WTC11 (cell line): ENCODE measurements around the gene TPT1. TPM values are rescaled to one million over a fixed set of nuclear protein-coding genes. Genes with fewer than 3 reads are reported as not detected.

Experiments
- ATAC-seq: fragments of 200-7000 bp; cut with Tn5 transposase; 2 replicates; pipeline ENCODE4 v1.10.0; 2021; ENCODE audit warnings: mild to moderate bottlenecking, moderate library complexity
- CTCF ChIA-PET: fragments of 300-600 bp; sonication (Branson Sonifier 250); formaldehyde crosslinking; loops from one replicate; lab custom pipeline; 2021; ENCODE audit warnings: antibody characterized with exemption; lab: Charles Lee
- POLR2A ChIA-PET: fragments of 350-600 bp; sonication (Branson Sonifier 250); formaldehyde crosslinking; loops from one replicate; lab custom pipeline; 2021; ENCODE audit warnings: antibody characterized with exemption; lab: Charles Lee
- DNase-seq: peaks from one replicate; pipeline ENCODE4 v3.0.0; 2021; ENCODE audit warnings: low spot score
- H3K27ac Mint-ChIP-seq: 2 replicates; pipeline ENCODE4 v1.8.0; 2021; ENCODE audit warnings: mixed read lengths
- H3K27me3 Mint-ChIP-seq: 2 replicates; pipeline ENCODE4 v1.8.0; 2021; ENCODE audit warnings: low read depth, mild to moderate bottlenecking, moderate library complexity, mixed read lengths
- H3K36me3 Mint-ChIP-seq: 2 replicates; pipeline ENCODE4 v1.8.0; 2021; ENCODE audit warnings: mixed read lengths
- H3K4me1 Mint-ChIP-seq: 2 replicates; pipeline ENCODE4 v1.8.0; 2022; ENCODE audit warnings: mixed read lengths
- H3K4me3 Mint-ChIP-seq: 2 replicates; pipeline ENCODE4 v1.8.0; 2021; ENCODE audit warnings: mild to moderate bottlenecking, moderate library complexity, mixed read lengths
- H3K9me3 Mint-ChIP-seq: 2 replicates; pipeline ENCODE4 v1.8.0; 2021; ENCODE audit warnings: mixed read lengths
- CBFB ChIP-seq: sonication (generic); formaldehyde crosslinking; IDR thresholded peaks from 2 replicates; pipeline ENCODE4 v1.8.1; 2022; ENCODE audit warnings: mild to moderate bottlenecking, low read depth, missing genetic modification reagents
- CREM ChIP-seq: sonication (generic); formaldehyde crosslinking; IDR thresholded peaks from 2 replicates; pipeline ENCODE4 v1.8.1; 2022; ENCODE audit warnings: mild to moderate bottlenecking, missing genetic modification reagents, moderate library complexity
- ELF4 ChIP-seq: sonication (generic); formaldehyde crosslinking; IDR thresholded peaks from 2 replicates; pipeline ENCODE4 v1.8.1; 2022; ENCODE audit warnings: low read depth, mild to moderate bottlenecking, moderate library complexity, missing genetic modification reagents
- FOXP1 ChIP-seq: sonication (generic); formaldehyde crosslinking; IDR thresholded peaks from 2 replicates; pipeline ENCODE4 v1.8.0; 2022; ENCODE audit warnings: missing genetic modification reagents, mild to moderate bottlenecking, moderate library complexity, borderline replicate concordance
- GABPB1 ChIP-seq: sonication (generic); formaldehyde crosslinking; IDR thresholded peaks from 2 replicates; pipeline ENCODE4 v1.8.1; 2023; ENCODE audit warnings: mild to moderate bottlenecking, missing genetic modification reagents
- JAZF1 ChIP-seq: fragments of 250-450 bp; sonication (Bioruptor Pico); IDR thresholded peaks from 2 replicates; pipeline ENCODE4 v1.9.0; 2021; ENCODE audit warnings: moderate library complexity, mild to moderate bottlenecking, inconsistent platforms
- NFATC4 ChIP-seq: fragments of 250-450 bp; sonication (Bioruptor Pico); IDR thresholded peaks from 2 replicates; pipeline ENCODE4 v1.9.0; 2021; ENCODE audit warnings: mild to moderate bottlenecking
- NFE2L1 ChIP-seq: sonication (generic); formaldehyde crosslinking; IDR thresholded peaks from 2 replicates; pipeline ENCODE4 v1.8.1; 2023; ENCODE audit warnings: missing genetic modification reagents
- PRRX2 ChIP-seq: fragments of 250-450 bp; sonication (Bioruptor Pico); IDR thresholded peaks from 2 replicates; pipeline ENCODE4 v1.8.0; 2021; ENCODE audit warnings: mild to moderate bottlenecking
- SMAD4 ChIP-seq: sonication (generic); formaldehyde crosslinking; IDR thresholded peaks from 2 replicates; pipeline ENCODE4 v1.8.0; 2022; ENCODE audit warnings: mild to moderate bottlenecking, missing genetic modification reagents
- TCF7 ChIP-seq: sonication (generic); formaldehyde crosslinking; IDR thresholded peaks from 2 replicates; pipeline ENCODE4 v1.8.0; 2022; ENCODE audit warnings: mild to moderate bottlenecking, low read depth, missing genetic modification reagents, moderate library complexity
- ZNF263 ChIP-seq: sonication (generic); formaldehyde crosslinking; IDR thresholded peaks from 2 replicates; pipeline ENCODE4 v1.8.1; 2022; ENCODE audit warnings: low read depth, mild to moderate bottlenecking, moderate library complexity, missing genetic modification reagents
- ZNF416 ChIP-seq: fragments of 250-450 bp; sonication (Bioruptor Pico); IDR thresholded peaks from 2 replicates; pipeline ENCODE4 v1.9.0; 2021; ENCODE audit warnings: mild to moderate bottlenecking, inconsistent platforms
- total RNA-seq: library from RNA; stranded (reverse); gene quantifications from 3 replicates; pipeline ENCODE4 v1.2.3, GENCODE V29; 2021
- TF ChIP-seq, protein P1 (sequence below): fragments of 250-450 bp; sonication (Bioruptor Pico); IDR thresholded peaks from 2 replicates; pipeline ENCODE4 v1.9.0; 2021; ENCODE audit warnings: mild to moderate bottlenecking, borderline replicate concordance
- TF ChIP-seq, protein P2 (sequence below): sonication (generic); formaldehyde crosslinking; IDR thresholded peaks from 2 replicates; pipeline ENCODE4 v1.8.0; 2023; ENCODE audit warnings: mild to moderate bottlenecking, missing genetic modification reagents
- TF ChIP-seq, protein P3 (sequence below): fragments of 250-450 bp; sonication (Bioruptor Pico); IDR thresholded peaks from 2 replicates; pipeline ENCODE4 v1.9.0; 2021; ENCODE audit warnings: mild to moderate bottlenecking
- TF ChIP-seq, protein P4 (sequence below): sonication (generic); formaldehyde crosslinking; IDR thresholded peaks from 2 replicates; pipeline ENCODE4 v1.8.1; 2022; ENCODE audit warnings: missing genetic modification reagents, borderline replicate concordance
- TF ChIP-seq, protein P5 (sequence below): sonication (generic); formaldehyde crosslinking; IDR thresholded peaks from 2 replicates; pipeline ENCODE4 v1.8.1; 2023; ENCODE audit warnings: mild to moderate bottlenecking, missing genetic modification reagents, moderate library complexity
- TF ChIP-seq, protein P6 (sequence below): sonication (generic); formaldehyde crosslinking; IDR thresholded peaks from 2 replicates; pipeline ENCODE4 v1.8.1; 2023; ENCODE audit warnings: mild to moderate bottlenecking, missing genetic modification reagents
- TF ChIP-seq, protein P7 (sequence below): sonication (generic); formaldehyde crosslinking; IDR thresholded peaks from 2 replicates; pipeline ENCODE4 v1.8.0; 2023; ENCODE audit warnings: missing genetic modification reagents
- TF ChIP-seq, protein P8 (sequence below): sonication (generic); formaldehyde crosslinking; IDR thresholded peaks from 2 replicates; pipeline ENCODE4 v1.8.1; 2022; ENCODE audit warnings: low read depth, missing genetic modification reagents, borderline replicate concordance

TPT1 gene
- total RNA-seq, 1 experiment from 2014 or later, result 1,861 TPM

DNA sequence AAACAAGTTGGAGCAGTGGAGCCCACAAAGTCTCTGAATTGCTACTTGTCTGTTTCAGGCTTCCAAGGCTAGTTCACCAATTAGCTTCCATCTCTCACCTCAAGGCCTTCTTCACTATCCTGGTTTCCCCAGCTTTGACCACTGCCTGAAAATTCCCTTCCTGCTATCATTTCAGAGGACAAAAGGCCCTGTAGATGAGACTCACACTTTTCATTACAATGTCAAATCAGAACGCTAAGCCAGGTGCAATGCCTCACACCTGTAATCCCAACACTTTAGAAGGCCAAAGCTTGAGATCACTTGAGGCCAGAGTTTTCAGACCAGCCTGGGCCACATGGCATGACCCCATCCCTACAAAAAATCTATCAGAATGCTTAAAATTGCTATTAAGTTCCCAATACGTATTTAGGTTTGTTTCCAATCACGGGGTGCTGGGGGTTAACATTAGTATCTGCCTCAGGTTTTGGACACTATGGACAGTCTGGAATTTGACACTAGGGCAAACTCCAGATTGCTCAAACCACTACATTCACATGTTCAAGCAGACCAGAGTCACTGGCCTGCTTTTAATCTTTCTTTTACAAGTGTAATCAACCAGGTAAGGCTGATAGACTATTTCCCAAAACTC, 5.5 kb downstream of the TPT1 start:
- Mint-ChIP-seq H3K4me1 (peaks cover 62% of the 10 kb centered on the region), H3K4me3 (no peak overlapping the region), H3K27ac (peak overlapping the region; percentile 43), H3K27me3 (no peaks in the 10 kb centered on the region), H3K36me3 (peaks cover 51% of the 10 kb centered on the region), H3K9me3 (no peaks in the 10 kb centered on the region)
- no peak for DNase-seq
- ATAC-seq, result no peak
- ChIA-PET POLR2A (interaction anchor here (0.6 kb wide), 1 partner anchor 264 kb away, joined by 6 read pairs; no protein-coding TSS in a partner anchor), CTCF (no interaction called here)
- TF ChIP-seq ZNF263 (no peak), ELF4 (no peak), FOXP1 (CRISPR knock-in tag) (no peak), NFE2L1 (CRISPR knock-in tag) (0 out of 2 replicates have a peak, but pooled peaks have one; percentile 16), TCF7 (no peak), NFATC4 (peak; percentile 80), CBFB (no peak), PRRX2 (peak; percentile 88), CREM (no peak), ZNF416 (no peak; the same call in 1 of the 2 replicates), GABPB1 (CRISPR knock-in tag) (no peak), JAZF1 (no peak), SMAD4 (CRISPR knock-in tag) (no peak)
- TF ChIP-seq, protein P1, sequence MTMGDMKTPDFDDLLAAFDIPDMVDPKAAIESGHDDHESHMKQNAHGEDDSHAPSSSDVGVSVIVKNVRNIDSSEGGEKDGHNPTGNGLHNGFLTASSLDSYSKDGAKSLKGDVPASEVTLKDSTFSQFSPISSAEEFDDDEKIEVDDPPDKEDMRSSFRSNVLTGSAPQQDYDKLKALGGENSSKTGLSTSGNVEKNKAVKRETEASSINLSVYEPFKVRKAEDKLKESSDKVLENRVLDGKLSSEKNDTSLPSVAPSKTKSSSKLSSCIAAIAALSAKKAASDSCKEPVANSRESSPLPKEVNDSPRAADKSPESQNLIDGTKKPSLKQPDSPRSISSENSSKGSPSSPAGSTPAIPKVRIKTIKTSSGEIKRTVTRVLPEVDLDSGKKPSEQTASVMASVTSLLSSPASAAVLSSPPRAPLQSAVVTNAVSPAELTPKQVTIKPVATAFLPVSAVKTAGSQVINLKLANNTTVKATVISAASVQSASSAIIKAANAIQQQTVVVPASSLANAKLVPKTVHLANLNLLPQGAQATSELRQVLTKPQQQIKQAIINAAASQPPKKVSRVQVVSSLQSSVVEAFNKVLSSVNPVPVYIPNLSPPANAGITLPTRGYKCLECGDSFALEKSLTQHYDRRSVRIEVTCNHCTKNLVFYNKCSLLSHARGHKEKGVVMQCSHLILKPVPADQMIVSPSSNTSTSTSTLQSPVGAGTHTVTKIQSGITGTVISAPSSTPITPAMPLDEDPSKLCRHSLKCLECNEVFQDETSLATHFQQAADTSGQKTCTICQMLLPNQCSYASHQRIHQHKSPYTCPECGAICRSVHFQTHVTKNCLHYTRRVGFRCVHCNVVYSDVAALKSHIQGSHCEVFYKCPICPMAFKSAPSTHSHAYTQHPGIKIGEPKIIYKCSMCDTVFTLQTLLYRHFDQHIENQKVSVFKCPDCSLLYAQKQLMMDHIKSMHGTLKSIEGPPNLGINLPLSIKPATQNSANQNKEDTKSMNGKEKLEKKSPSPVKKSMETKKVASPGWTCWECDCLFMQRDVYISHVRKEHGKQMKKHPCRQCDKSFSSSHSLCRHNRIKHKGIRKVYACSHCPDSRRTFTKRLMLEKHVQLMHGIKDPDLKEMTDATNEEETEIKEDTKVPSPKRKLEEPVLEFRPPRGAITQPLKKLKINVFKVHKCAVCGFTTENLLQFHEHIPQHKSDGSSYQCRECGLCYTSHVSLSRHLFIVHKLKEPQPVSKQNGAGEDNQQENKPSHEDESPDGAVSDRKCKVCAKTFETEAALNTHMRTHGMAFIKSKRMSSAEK (CRISPR knock-in tag), result peak; percentile 43
- TF ChIP-seq, protein P2, sequence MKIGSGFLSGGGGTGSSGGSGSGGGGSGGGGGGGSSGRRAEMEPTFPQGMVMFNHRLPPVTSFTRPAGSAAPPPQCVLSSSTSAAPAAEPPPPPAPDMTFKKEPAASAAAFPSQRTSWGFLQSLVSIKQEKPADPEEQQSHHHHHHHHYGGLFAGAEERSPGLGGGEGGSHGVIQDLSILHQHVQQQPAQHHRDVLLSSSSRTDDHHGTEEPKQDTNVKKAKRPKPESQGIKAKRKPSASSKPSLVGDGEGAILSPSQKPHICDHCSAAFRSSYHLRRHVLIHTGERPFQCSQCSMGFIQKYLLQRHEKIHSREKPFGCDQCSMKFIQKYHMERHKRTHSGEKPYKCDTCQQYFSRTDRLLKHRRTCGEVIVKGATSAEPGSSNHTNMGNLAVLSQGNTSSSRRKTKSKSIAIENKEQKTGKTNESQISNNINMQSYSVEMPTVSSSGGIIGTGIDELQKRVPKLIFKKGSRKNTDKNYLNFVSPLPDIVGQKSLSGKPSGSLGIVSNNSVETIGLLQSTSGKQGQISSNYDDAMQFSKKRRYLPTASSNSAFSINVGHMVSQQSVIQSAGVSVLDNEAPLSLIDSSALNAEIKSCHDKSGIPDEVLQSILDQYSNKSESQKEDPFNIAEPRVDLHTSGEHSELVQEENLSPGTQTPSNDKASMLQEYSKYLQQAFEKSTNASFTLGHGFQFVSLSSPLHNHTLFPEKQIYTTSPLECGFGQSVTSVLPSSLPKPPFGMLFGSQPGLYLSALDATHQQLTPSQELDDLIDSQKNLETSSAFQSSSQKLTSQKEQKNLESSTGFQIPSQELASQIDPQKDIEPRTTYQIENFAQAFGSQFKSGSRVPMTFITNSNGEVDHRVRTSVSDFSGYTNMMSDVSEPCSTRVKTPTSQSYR, result no peak
- TF ChIP-seq, protein P3, sequence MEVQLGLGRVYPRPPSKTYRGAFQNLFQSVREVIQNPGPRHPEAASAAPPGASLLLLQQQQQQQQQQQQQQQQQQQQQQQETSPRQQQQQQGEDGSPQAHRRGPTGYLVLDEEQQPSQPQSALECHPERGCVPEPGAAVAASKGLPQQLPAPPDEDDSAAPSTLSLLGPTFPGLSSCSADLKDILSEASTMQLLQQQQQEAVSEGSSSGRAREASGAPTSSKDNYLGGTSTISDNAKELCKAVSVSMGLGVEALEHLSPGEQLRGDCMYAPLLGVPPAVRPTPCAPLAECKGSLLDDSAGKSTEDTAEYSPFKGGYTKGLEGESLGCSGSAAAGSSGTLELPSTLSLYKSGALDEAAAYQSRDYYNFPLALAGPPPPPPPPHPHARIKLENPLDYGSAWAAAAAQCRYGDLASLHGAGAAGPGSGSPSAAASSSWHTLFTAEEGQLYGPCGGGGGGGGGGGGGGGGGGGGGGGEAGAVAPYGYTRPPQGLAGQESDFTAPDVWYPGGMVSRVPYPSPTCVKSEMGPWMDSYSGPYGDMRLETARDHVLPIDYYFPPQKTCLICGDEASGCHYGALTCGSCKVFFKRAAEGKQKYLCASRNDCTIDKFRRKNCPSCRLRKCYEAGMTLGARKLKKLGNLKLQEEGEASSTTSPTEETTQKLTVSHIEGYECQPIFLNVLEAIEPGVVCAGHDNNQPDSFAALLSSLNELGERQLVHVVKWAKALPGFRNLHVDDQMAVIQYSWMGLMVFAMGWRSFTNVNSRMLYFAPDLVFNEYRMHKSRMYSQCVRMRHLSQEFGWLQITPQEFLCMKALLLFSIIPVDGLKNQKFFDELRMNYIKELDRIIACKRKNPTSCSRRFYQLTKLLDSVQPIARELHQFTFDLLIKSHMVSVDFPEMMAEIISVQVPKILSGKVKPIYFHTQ (CRISPR knock-in tag), result 0 out of 2 replicates have a peak, but pooled peaks have one; percentile 24
- TF ChIP-seq, protein P4, sequence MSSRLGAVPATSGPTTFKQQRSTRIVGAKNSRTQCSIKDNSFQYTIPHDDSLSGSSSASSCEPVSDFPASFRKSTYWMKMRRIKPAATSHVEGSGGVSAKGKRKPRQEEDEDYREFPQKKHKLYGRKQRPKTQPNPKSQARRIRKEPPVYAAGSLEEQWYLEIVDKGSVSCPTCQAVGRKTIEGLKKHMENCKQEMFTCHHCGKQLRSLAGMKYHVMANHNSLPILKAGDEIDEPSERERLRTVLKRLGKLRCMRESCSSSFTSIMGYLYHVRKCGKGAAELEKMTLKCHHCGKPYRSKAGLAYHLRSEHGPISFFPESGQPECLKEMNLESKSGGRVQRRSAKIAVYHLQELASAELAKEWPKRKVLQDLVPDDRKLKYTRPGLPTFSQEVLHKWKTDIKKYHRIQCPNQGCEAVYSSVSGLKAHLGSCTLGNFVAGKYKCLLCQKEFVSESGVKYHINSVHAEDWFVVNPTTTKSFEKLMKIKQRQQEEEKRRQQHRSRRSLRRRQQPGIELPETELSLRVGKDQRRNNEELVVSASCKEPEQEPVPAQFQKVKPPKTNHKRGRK, result no peak
- TF ChIP-seq, protein P5, sequence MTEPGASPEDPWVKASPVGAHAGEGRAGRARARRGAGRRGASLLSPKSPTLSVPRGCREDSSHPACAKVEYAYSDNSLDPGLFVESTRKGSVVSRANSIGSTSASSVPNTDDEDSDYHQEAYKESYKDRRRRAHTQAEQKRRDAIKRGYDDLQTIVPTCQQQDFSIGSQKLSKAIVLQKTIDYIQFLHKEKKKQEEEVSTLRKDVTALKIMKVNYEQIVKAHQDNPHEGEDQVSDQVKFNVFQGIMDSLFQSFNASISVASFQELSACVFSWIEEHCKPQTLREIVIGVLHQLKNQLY, result no peak
- TF ChIP-seq, protein P6, sequence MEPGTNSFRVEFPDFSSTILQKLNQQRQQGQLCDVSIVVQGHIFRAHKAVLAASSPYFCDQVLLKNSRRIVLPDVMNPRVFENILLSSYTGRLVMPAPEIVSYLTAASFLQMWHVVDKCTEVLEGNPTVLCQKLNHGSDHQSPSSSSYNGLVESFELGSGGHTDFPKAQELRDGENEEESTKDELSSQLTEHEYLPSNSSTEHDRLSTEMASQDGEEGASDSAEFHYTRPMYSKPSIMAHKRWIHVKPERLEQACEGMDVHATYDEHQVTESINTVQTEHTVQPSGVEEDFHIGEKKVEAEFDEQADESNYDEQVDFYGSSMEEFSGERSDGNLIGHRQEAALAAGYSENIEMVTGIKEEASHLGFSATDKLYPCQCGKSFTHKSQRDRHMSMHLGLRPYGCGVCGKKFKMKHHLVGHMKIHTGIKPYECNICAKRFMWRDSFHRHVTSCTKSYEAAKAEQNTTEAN (CRISPR knock-in tag), result no peak
- TF ChIP-seq, protein P7, sequence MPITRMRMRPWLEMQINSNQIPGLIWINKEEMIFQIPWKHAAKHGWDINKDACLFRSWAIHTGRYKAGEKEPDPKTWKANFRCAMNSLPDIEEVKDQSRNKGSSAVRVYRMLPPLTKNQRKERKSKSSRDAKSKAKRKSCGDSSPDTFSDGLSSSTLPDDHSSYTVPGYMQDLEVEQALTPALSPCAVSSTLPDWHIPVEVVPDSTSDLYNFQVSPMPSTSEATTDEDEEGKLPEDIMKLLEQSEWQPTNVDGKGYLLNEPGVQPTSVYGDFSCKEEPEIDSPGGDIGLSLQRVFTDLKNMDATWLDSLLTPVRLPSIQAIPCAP (CRISPR knock-in tag), result peak; percentile 29; the same call in 1 of the 2 replicates
- TF ChIP-seq, protein P8, sequence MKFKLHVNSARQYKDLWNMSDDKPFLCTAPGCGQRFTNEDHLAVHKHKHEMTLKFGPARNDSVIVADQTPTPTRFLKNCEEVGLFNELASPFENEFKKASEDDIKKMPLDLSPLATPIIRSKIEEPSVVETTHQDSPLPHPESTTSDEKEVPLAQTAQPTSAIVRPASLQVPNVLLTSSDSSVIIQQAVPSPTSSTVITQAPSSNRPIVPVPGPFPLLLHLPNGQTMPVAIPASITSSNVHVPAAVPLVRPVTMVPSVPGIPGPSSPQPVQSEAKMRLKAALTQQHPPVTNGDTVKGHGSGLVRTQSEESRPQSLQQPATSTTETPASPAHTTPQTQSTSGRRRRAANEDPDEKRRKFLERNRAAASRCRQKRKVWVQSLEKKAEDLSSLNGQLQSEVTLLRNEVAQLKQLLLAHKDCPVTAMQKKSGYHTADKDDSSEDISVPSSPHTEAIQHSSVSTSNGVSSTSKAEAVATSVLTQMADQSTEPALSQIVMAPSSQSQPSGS (CRISPR knock-in tag), result no peak
